K562 (cell line): ENCODE data around the gene TUT1. TPM values are rescaled to one million over a fixed set of nuclear protein-coding genes. Genes with fewer than 3 reads are reported as not detected.

Experiments used
- CBX1 ChIP-seq: sonication (generic); IDR thresholded peaks from 2 replicates; pipeline ENCODE4 v1.6.1; 2016; ENCODE audit warnings: antibody characterized with exemption, low read depth, mild to moderate bottlenecking
- CREB1 ChIP-seq, 2 experiments: sonication (generic) in 1 of 2; formaldehyde crosslinking in 1 of 2; IDR thresholded peaks; 2 replicates each; pipeline versions ENCODE4 v1.6.1 to v1.8.0; 2012 to 2022; ENCODE audit warnings: inconsistent platforms in 1 of 2, mild to moderate bottlenecking in 1 of 2, missing genetic modification reagents in 1 of 2, moderate library complexity in 1 of 2
- FOXP1 ChIP-seq: sonication (generic); formaldehyde crosslinking; IDR thresholded peaks from 2 replicates; pipeline ENCODE4 v1.8.0; 2022; ENCODE audit warnings: mild to moderate bottlenecking, missing genetic modification reagents
- KLF13 ChIP-seq: fragments of 450-650 bp; IDR thresholded peaks from 2 replicates; pipeline ENCODE4 v1.6.1; 2016; ENCODE audit warnings: missing genetic modification characterization, low read depth, mild to moderate bottlenecking, missing compliant biosample characterization, moderate library complexity, borderline replicate concordance
- KLF6 ChIP-seq: fragments of 250-450 bp; sonication (Bioruptor Pico); IDR thresholded peaks from 2 replicates; pipeline ENCODE4 v1.4.0; 2020; ENCODE audit warnings: mild to moderate bottlenecking, moderate library complexity, borderline replicate concordance
- NR2C1 ChIP-seq, 2 experiments: fragments of 450-650 bp; IDR thresholded peaks; 2 replicates each; pipeline ENCODE4 v1.6.1; 2017; ENCODE audit warnings: mild to moderate bottlenecking in 2 of 2, antibody characterized with exemption in 1 of 2, inconsistent platforms in 1 of 2, missing compliant biosample characterization in 1 of 2, missing genetic modification characterization in 1 of 2
- SREBF2 ChIP-seq: sonication (generic); formaldehyde crosslinking; IDR thresholded peaks from 2 replicates; pipeline ENCODE4 v1.4.0; 2020; ENCODE audit warnings: mild to moderate bottlenecking, missing genetic modification reagents
- TOE1 ChIP-seq, 2 experiments: fragments of 450-650 bp in 1 of 2; sonication (generic) in 1 of 2; formaldehyde crosslinking in 1 of 2; IDR thresholded peaks; 2 replicates each; pipeline versions ENCODE4 v1.7.1 to v1.8.0; 2016 to 2022; ENCODE audit warnings: borderline replicate concordance in 2 of 2, mild to moderate bottlenecking in 2 of 2, antibody characterized with exemption in 1 of 2, inconsistent platforms in 1 of 2, low read depth in 1 of 2, missing genetic modification reagents in 1 of 2, moderate library complexity in 1 of 2
- TRIM24 ChIP-seq, 2 experiments: fragments of 450-650 bp; IDR thresholded peaks; 2 replicates each; pipeline ENCODE4 v1.6.1; 2016
- ZNF589 ChIP-seq: fragments of 200-800 bp; sonication (Bioruptor generic); IDR thresholded peaks from 2 replicates; pipeline ENCODE4 v1.6.1; 2016; ENCODE audit warnings: low read depth, missing genetic modification characterization, missing compliant biosample characterization
- ZNF668 ChIP-seq: fragments of 250-450 bp; sonication (Bioruptor Pico); IDR thresholded peaks from 2 replicates; pipeline ENCODE4 v1.8.0; 2022; ENCODE audit warnings: mild to moderate bottlenecking, inconsistent platforms
- polyA plus RNA-seq, 8 experiments: library from polyadenylated mRNA; depleted of rRNA in 4 of 8; stranded (reverse) in 5 of 8; unstranded in 3 of 8; fragments of >200 nt; fragmentation: Nextera tagmentation in 2 of 8; fragmentation: Illumina TruSeq in 1 of 8; extraction: Ambion mirVana in 2 of 8; extraction: Trizol in 1 of 8; gene quantifications; 2 replicates each; pipeline versions ENCODE4 v1.2.1 to v1.2.3, GENCODE V29; 2011 to 2014; ENCODE audit warnings: inconsistent platforms in 1 of 8, missing spikeins in 1 of 8
- total RNA-seq, 7 experiments: library from RNA; depleted of rRNA in 6 of 7; stranded (reverse); fragments of >200 nt in 6 of 7; fragmentation: Illumina TruSeq in 2 of 7; extraction: Trizol in 2 of 7; gene quantifications; 2 replicates each; pipeline versions ENCODE4 v1.2.1 to v1.2.3, GENCODE V29; 2011 to 2021; ENCODE audit warnings: low replicate concordance in 1 of 7
- TF ChIP-seq, protein P1 (sequence below): fragments of 450-650 bp; IDR thresholded peaks from 2 replicates; pipeline ENCODE4 v1.7.1; 2018; ENCODE audit warnings: mild to moderate bottlenecking, low read depth; ENCODE audit not compliant: partially characterized antibody
- TF ChIP-seq, protein P2 (sequence below), 2 experiments: fragments of 450-650 bp; IDR thresholded peaks; 2 replicates each; pipeline ENCODE4 v1.6.1; 2018; ENCODE audit warnings: mild to moderate bottlenecking in 2 of 2, low read depth in 1 of 2; ENCODE audit not compliant: partially characterized antibody in 2 of 2
- TF ChIP-seq, protein P3 (sequence below), 3 experiments: fragments of 200-800 bp in 1 of 3; sonication (Bioruptor generic) in 1 of 3; sonication (generic) in 1 of 3; formaldehyde crosslinking in 1 of 3; IDR thresholded peaks; 2 replicates each; pipeline versions ENCODE4 v1.6.1 to v1.8.0; 2016 to 2022; ENCODE audit warnings: mild to moderate bottlenecking in 2 of 3, missing compliant biosample characterization in 2 of 3, missing genetic modification characterization in 2 of 3, missing genetic modification reagents in 1 of 3
- TF ChIP-seq, protein P4 (sequence below): sonication (generic); formaldehyde crosslinking; IDR thresholded peaks from 2 replicates; pipeline ENCODE4 v1.8.0; 2022; ENCODE audit warnings: missing genetic modification reagents, mild to moderate bottlenecking, moderate library complexity, borderline replicate concordance

TUT1 gene
- total and polyA plus RNA-seq, 9 of the 15 experiments (the other 6 are each of a cell fraction or from before 2014, with no cell fraction given), result 0.66 to 44.3 (median 15.7) TPM

DNA sequence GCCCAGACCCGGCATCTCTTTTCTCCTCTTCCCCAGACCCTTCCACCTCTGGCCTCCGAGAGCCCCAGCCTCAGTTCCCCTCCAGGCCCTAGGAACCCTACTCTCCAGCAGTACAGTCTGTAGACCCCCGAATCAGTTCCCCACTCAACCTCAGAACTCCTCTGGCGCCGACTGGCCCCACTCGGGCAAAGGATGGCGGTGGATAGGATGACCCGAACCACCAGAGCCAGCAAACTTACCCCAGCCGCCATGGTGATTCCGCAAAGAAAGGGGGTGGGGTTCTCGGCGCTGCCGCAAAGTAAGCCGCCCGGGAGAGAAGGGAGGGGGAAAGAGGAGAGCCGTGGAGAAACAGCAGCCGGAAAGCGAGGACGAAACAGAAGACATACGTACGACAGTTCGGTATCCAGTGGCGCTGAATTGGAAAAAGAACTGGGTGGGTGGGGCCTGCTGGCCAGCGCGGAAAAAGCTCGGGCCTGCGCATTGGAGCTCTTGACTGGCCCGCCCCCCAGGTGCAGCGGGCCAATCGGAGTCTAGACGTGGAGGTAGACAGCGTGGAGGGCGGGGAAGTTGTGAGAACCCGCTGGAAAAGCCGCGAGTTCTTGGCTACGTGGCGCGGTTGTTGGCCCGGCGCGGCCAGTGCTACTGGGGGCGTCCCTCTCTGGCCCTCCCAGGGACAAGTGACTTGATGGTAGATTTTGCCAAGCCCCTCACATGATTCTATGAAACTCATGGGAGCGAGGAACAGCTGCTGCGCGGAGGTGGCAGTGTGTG is 17.5 kb downstream of the TUT1 start, which contains the start of gene EEF1G (continued):
- TF ChIP-seq, protein P1, sequence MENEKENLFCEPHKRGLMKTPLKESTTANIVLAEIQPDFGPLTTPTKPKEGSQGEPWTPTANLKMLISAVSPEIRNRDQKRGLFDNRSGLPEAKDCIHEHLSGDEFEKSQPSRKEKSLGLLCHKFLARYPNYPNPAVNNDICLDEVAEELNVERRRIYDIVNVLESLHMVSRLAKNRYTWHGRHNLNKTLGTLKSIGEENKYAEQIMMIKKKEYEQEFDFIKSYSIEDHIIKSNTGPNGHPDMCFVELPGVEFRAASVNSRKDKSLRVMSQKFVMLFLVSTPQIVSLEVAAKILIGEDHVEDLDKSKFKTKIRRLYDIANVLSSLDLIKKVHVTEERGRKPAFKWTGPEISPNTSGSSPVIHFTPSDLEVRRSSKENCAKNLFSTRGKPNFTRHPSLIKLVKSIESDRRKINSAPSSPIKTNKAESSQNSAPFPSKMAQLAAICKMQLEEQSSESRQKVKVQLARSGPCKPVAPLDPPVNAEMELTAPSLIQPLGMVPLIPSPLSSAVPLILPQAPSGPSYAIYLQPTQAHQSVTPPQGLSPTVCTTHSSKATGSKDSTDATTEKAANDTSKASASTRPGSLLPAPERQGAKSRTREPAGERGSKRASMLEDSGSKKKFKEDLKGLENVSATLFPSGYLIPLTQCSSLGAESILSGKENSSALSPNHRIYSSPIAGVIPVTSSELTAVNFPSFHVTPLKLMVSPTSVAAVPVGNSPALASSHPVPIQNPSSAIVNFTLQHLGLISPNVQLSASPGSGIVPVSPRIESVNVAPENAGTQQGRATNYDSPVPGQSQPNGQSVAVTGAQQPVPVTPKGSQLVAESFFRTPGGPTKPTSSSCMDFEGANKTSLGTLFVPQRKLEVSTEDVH, result no peak
- TF ChIP-seq ZNF668 (CRISPR knock-in tag), result no peak
- TF ChIP-seq, protein P2, sequence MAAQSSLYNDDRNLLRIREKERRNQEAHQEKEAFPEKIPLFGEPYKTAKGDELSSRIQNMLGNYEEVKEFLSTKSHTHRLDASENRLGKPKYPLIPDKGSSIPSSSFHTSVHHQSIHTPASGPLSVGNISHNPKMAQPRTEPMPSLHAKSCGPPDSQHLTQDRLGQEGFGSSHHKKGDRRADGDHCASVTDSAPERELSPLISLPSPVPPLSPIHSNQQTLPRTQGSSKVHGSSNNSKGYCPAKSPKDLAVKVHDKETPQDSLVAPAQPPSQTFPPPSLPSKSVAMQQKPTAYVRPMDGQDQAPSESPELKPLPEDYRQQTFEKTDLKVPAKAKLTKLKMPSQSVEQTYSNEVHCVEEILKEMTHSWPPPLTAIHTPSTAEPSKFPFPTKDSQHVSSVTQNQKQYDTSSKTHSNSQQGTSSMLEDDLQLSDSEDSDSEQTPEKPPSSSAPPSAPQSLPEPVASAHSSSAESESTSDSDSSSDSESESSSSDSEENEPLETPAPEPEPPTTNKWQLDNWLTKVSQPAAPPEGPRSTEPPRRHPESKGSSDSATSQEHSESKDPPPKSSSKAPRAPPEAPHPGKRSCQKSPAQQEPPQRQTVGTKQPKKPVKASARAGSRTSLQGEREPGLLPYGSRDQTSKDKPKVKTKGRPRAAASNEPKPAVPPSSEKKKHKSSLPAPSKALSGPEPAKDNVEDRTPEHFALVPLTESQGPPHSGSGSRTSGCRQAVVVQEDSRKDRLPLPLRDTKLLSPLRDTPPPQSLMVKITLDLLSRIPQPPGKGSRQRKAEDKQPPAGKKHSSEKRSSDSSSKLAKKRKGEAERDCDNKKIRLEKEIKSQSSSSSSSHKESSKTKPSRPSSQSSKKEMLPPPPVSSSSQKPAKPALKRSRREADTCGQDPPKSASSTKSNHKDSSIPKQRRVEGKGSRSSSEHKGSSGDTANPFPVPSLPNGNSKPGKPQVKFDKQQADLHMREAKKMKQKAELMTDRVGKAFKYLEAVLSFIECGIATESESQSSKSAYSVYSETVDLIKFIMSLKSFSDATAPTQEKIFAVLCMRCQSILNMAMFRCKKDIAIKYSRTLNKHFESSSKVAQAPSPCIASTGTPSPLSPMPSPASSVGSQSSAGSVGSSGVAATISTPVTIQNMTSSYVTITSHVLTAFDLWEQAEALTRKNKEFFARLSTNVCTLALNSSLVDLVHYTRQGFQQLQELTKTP (IDR thresholded peaks at IDR 0.05; ENCODE audit: low read depth in 1 of 2, partially characterized antibody in 2 of 2), result peak in 1 of 2 experiments; percentile 86
- peak; percentile 7; the same call in 1 of the 2 replicates for TF ChIP-seq NR2C1 (IDR thresholded peaks at IDR 0.05)
- TF ChIP-seq NR2C1 (tag; IDR thresholded peaks at IDR 0.05), result no peak
- no peak for TF ChIP-seq KLF6 (CRISPR knock-in tag)
- peak; percentile 85 for TF ChIP-seq KLF13 (tag)
- TF ChIP-seq FOXP1 (CRISPR knock-in tag), result no peak
- no peak for TF ChIP-seq CREB1 (IDR thresholded peaks at IDR 0.05)
- TF ChIP-seq CREB1 (CRISPR knock-in tag; IDR thresholded peaks at IDR 0.05), result peak; percentile 66; the same call in 1 of the 2 replicates
- TF ChIP-seq, protein P3, sequence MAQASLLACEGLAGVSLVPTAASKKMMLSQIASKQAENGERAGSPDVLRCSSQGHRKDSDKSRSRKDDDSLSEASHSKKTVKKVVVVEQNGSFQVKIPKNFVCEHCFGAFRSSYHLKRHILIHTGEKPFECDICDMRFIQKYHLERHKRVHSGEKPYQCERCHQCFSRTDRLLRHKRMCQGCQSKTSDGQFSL (CRISPR knock-in tag; IDR thresholded peaks at IDR 0.05), result no peak
- TF ChIP-seq, protein P3 (tag; IDR thresholded peaks at IDR 0.05), result no peak
- TF ChIP-seq, protein P4, sequence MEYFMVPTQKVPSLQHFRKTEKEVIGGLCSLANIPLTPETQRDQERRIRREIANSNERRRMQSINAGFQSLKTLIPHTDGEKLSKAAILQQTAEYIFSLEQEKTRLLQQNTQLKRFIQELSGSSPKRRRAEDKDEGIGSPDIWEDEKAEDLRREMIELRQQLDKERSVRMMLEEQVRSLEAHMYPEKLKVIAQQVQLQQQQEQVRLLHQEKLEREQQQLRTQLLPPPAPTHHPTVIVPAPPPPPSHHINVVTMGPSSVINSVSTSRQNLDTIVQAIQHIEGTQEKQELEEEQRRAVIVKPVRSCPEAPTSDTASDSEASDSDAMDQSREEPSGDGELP (CRISPR knock-in tag), result peak; percentile 82
- no peak for TF ChIP-seq TRIM24 (IDR thresholded peaks at IDR 0.05)
- no peak for TF ChIP-seq SREBF2 (CRISPR knock-in tag)
- no peak for TF ChIP-seq CBX1
- no peak for TF ChIP-seq ZNF589 (CRISPR knock-in tag)
- TF ChIP-seq TOE1 (IDR thresholded peaks at IDR 0.05; ENCODE audit: borderline replicate concordance), result peak; percentile 60
- 0 out of 2 replicates have a peak, but pooled peaks have one; percentile 43 for TF ChIP-seq TOE1 (CRISPR knock-in tag; IDR thresholded peaks at IDR 0.05; ENCODE audit: borderline replicate concordance, low read depth)
